ENCODE measurements around the gene UPF1.

GRCh38 chr19:18857223-18857622 is 25.5 kb downstream of the UPF1 start:
- TF ChIP-seq EZH2 (IDR thresholded peaks at IDR 0.05; ENCODE audit: low read depth) (no peak), CTCF (conservative IDR thresholded peaks at IDR 0.05) (no peak)
